ENCODE data around the gene SSC5D. TPM values are rescaled to one million over a fixed set of nuclear protein-coding genes. Genes with fewer than 3 reads are reported as not detected.

The SSC5D gene
- total RNA-seq, 1 experiment from 2014 or later: 1.5 TPM

GRCh38 chr19:55500368-55500952 is 12.2 kb downstream of the SSC5D start:
- Histone ChIP-seq H3K36me3 (ENCODE audit: control insufficient read depth in 1 of 2, insufficient read depth in 2 of 2, low read length in 2 of 2) (no peaks in the 10 kb centered on the region), H4K20me1 (ENCODE audit: insufficient read depth) (no peaks in the 10 kb centered on the region), H2AFZ (ENCODE audit: low read depth, low read length, poor library complexity, severe bottlenecking) (no peak overlapping the region), H3K9me2 (ENCODE audit: insufficient read depth) (no peaks in the 10 kb centered on the region), H3K27ac (ENCODE audit: low read depth, low read length) (no peak overlapping the region), H3K27me3 (ENCODE audit: insufficient read depth, low read length) (no peaks in the 10 kb centered on the region), H3K79me2 (ENCODE audit: insufficient read depth, low read length) (no peaks in the 10 kb centered on the region), H3K4me3 (replicated peaks in 1 of 2; ENCODE audit: low read depth in 1 of 2, low read length in 2 of 2) (no peak overlapping the region), H3K9me3 (ENCODE audit: control insufficient read depth in 1 of 2, insufficient read depth in 1 of 2, low read depth in 1 of 2, low read length in 2 of 2) (no peaks in the 10 kb centered on the region), H3K4me2 (ENCODE audit: low read length) (no peak overlapping the region), H3K4me1 (ENCODE audit: control insufficient read depth in 1 of 2, insufficient read depth in 2 of 2, low read length in 2 of 2) (peaks cover 0 to 11% of the 10 kb centered on the region in 2 experiments; a peak in 1 of 4 replicates), H3K9ac (ENCODE audit: low read length) (no peak overlapping the region)
- DNase-seq (ENCODE audit: low read depth, low spot score) (no peak), ATAC-seq (no peak)
- ChIA-PET POLR2A (no interaction called here), RAD21 (ENCODE audit: low non-redundant PET in 1 of 2, low total read pairs in 2 of 2, uncharacterized antibody in 2 of 2, unreplicated experiment in 2 of 2) (no interaction called here), CTCF (no interaction called here)
- intact Hi-C loops (cut with micrococcal nuclease): no loop called here
- TF ChIP-seq CEBPB (IDR thresholded peaks at IDR 0.05; ENCODE audit: low read depth): no peak
- no peak for TF ChIP-seq ELF1 (IDR thresholded peaks at IDR 0.05; ENCODE audit: borderline replicate concordance, low read depth)
- TF ChIP-seq EGR1 (IDR thresholded peaks at IDR 0.05; ENCODE audit: low read depth): no peak
- TF ChIP-seq REST (IDR thresholded peaks at IDR 0.05; ENCODE audit: low read depth): no peak
- TF ChIP-seq TCF7L2 (IDR thresholded peaks at IDR 0.05; ENCODE audit: borderline replicate concordance, extremely low read depth, insufficient read depth, insufficient read length): no peak
- TF ChIP-seq JUND (IDR thresholded peaks at IDR 0.05): no peak
- no peak for TF ChIP-seq POLR2AphosphoS5 (IDR thresholded peaks at IDR 0.05; ENCODE audit: low read depth, low read length)
- TF ChIP-seq SIN3A (IDR thresholded peaks at IDR 0.05; ENCODE audit: low read depth): no peak
- no peak for TF ChIP-seq YY1 (IDR thresholded peaks at IDR 0.05; ENCODE audit: extremely low read depth, insufficient replicate concordance, low read depth, low read length)
- TF ChIP-seq CBX3 (IDR thresholded peaks at IDR 0.05; ENCODE audit: low read depth): no peak
- TF ChIP-seq RAD21 (IDR thresholded peaks at IDR 0.05; ENCODE audit: low read depth): no peak
- no peak for TF ChIP-seq EZH2phosphoT487 (IDR thresholded peaks at IDR 0.05; ENCODE audit: borderline replicate concordance)
- no peak for TF ChIP-seq ZFX (IDR thresholded peaks at IDR 0.05)
- no peak for TF ChIP-seq ZBTB33 (IDR thresholded peaks at IDR 0.05; ENCODE audit: extremely low read depth, insufficient replicate concordance, low read length)
- TF ChIP-seq, protein P1, sequence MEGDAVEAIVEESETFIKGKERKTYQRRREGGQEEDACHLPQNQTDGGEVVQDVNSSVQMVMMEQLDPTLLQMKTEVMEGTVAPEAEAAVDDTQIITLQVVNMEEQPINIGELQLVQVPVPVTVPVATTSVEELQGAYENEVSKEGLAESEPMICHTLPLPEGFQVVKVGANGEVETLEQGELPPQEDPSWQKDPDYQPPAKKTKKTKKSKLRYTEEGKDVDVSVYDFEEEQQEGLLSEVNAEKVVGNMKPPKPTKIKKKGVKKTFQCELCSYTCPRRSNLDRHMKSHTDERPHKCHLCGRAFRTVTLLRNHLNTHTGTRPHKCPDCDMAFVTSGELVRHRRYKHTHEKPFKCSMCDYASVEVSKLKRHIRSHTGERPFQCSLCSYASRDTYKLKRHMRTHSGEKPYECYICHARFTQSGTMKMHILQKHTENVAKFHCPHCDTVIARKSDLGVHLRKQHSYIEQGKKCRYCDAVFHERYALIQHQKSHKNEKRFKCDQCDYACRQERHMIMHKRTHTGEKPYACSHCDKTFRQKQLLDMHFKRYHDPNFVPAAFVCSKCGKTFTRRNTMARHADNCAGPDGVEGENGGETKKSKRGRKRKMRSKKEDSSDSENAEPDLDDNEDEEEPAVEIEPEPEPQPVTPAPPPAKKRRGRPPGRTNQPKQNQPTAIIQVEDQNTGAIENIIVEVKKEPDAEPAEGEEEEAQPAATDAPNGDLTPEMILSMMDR (IDR thresholded peaks at IDR 0.05 in 2 of 3, conservative IDR thresholded peaks at IDR 0.05 in 1 of 3; ENCODE audit: borderline replicate concordance in 1 of 3, insufficient read depth in 1 of 3, low read depth in 2 of 3, low read length in 2 of 3): no peak
- no peak for TF ChIP-seq EZH2 (IDR thresholded peaks at IDR 0.05)
- BruUV-seq (replicated peaks): no TSS peak
